ENCODE data around the gene CUL7. TPM values are rescaled to one million over a fixed set of nuclear protein-coding genes. Genes with fewer than 3 reads are reported as not detected.

The CUL7 gene
- total RNA-seq, 1 donor from 2014 or later, result 16.1 TPM

GRCh38 chr6:43024436-43024835 lies 29.2 kb downstream of the CUL7 start:
- intact Hi-C loops (cut with DNase I), result no loop called here
- H3K4me1 ChIP-seq, result peaks cover 23% of the 10 kb centered on the region
- no peak for TF ChIP-seq CTCF (IDR thresholded peaks at IDR 0.05)
- no peaks in the 10 kb centered on the region for H3K9me3 ChIP-seq
- H3K27ac ChIP-seq, result no peak overlapping the region
- H3K4me3 ChIP-seq, result no peak overlapping the region
- peaks cover 61% of the 10 kb centered on the region for H3K36me3 ChIP-seq
- H3K27me3 ChIP-seq (ENCODE audit: low read depth), result no peaks in the 10 kb centered on the region
- ATAC-seq (no peak), DNase-seq (no peak)

- peaks cover 33% of the 10 kb centered on the region for H3K4me1 ChIP-seq
- no peaks in the 10 kb centered on the region for H3K27me3 ChIP-seq (ENCODE audit: low read depth)
- H3K4me3 ChIP-seq, result peak within 1 kb of the TSS; percentile 99
- ATAC-seq, result peak; percentile 88 to 97
- intact Hi-C loops (cut with DNase I), result no loop called here
- no peak for TF ChIP-seq CTCF (IDR thresholded peaks at IDR 0.05)
- H3K9me3 ChIP-seq, result no peaks in the 10 kb centered on the region
- H3K27ac ChIP-seq, result peak within 1 kb of the TSS; percentile 89
- H3K36me3 ChIP-seq, result peaks cover 56% of the 10 kb centered on the region
- DNase-seq, result peak; percentile 91
Observed at GRCh38 chr6:43021270-43022047, 32.2 kb downstream of the CUL7 start, which contains the start of gene RRP36. Gene RRP36, plus strand, starts transcription at chr6:43021623. Its CDS starts 32 bp downstream, at chr6:43021655.

- Histone ChIP-seq H3K27me3 (ENCODE audit: low read depth) (no peaks in the 10 kb centered on the region), H3K4me3 (peak overlapping the region; percentile 99), H3K4me1 (peaks cover 39% of the 10 kb centered on the region), H3K9me3 (no peaks in the 10 kb centered on the region), H3K27ac (peak overlapping the region; percentile 89), H3K36me3 (peaks cover 50% of the 10 kb centered on the region)
- no peak for TF ChIP-seq CTCF (IDR thresholded peaks at IDR 0.05)
- ATAC-seq (peak; percentile 4 to 10), DNase-seq (no peak)
- intact Hi-C loops (cut with DNase I), result no loop called here
Observed at GRCh38 chr6:43020847-43021246, 32.8 kb downstream of the CUL7 start.

- intact Hi-C loops (cut with DNase I), result no loop called here
- peaks cover 46% of the 10 kb centered on the region for H3K4me1 ChIP-seq
- no peak overlapping the region for H3K4me3 ChIP-seq
- H3K9me3 ChIP-seq, result no peaks in the 10 kb centered on the region
- no peak for TF ChIP-seq CTCF (IDR thresholded peaks at IDR 0.05)
- no peaks in the 10 kb centered on the region for H3K27me3 ChIP-seq (ENCODE audit: low read depth)
- H3K27ac ChIP-seq, result no peak overlapping the region
- peaks cover 43% of the 10 kb centered on the region for H3K36me3 ChIP-seq
- no peak for DNase-seq
- ATAC-seq, result no peak
Observed at GRCh38 chr6:43020052-43020705, 33.5 kb downstream of the CUL7 start.

- H3K36me3 ChIP-seq, result peaks cover 33% of the 10 kb centered on the region
- intact Hi-C loops (cut with DNase I), result no loop called here
- TF ChIP-seq CTCF (IDR thresholded peaks at IDR 0.05), result no peak
- H3K4me3 ChIP-seq, result no peak overlapping the region
- no peaks in the 10 kb centered on the region for H3K9me3 ChIP-seq
- no peak overlapping the region for H3K27ac ChIP-seq
- no peak for ATAC-seq
- no peaks in the 10 kb centered on the region for H3K27me3 ChIP-seq (ENCODE audit: low read depth)
- no peak for DNase-seq
- peaks cover 53% of the 10 kb centered on the region for H3K4me1 ChIP-seq
Observed at GRCh38 chr6:43019152-43019551, 34.5 kb downstream of the CUL7 start.
